HG03575 (cell line): Measurements from ENCODE around the gene PPFIBP2.

ENCODE experiments used
- ATAC-seq: cut with Tn5 transposase; IDR thresholded peaks from one replicate; pipeline ENCODE4 v1.9.1; 2021; ENCODE audit not compliant: unreplicated experiment, insufficient number of reproducible peaks, low FRiP score; ENCODE audit errors: extremely low read depth

Gene PPFIBP2

GRCh38 chr11:7590529-7590928, 76.7 kb downstream of the PPFIBP2 start:
- no peak for ATAC-seq

GRCh38 chr11:7591107-7591894, 77.5 kb downstream of the PPFIBP2 start:
- ATAC-seq, result no peak

- ATAC-seq, result no peak
Measured at GRCh38 chr11:7591987-7592386, 78.2 kb downstream of the PPFIBP2 start.

- ATAC-seq, result no peak
Measured at GRCh38 chr11:7592711-7593110, 78.9 kb downstream of the PPFIBP2 start.

- ATAC-seq, result no peak
Measured at GRCh38 chr11:7593481-7593880, 79.7 kb downstream of the PPFIBP2 start.

GRCh38 chr11:7595016-7595866, 81.4 kb downstream of the PPFIBP2 start:
- no peak for ATAC-seq

GRCh38 chr11:7595951-7596350, 82.2 kb downstream of the PPFIBP2 start:
- ATAC-seq, result no peak

GRCh38 chr11:7596975-7597391, 83.2 kb downstream of the PPFIBP2 start:
- no peak for ATAC-seq

- ATAC-seq, result no peak
Measured at GRCh38 chr11:7597620-7598019, 83.8 kb downstream of the PPFIBP2 start.

- ATAC-seq, result no peak
Measured at GRCh38 chr11:7599209-7599608, 85.4 kb downstream of the PPFIBP2 start.

GRCh38 chr11:7600205-7600775, 86.5 kb downstream of the PPFIBP2 start:
- no peak for ATAC-seq

- ATAC-seq, result no peak
Measured at GRCh38 chr11:7603031-7603781, 89.4 kb downstream of the PPFIBP2 start.

- no peak for ATAC-seq
Measured at GRCh38 chr11:7604331-7604955, 90.6 kb downstream of the PPFIBP2 start.

- no peak for ATAC-seq
Measured at GRCh38 chr11:7605186-7605943, 91.6 kb downstream of the PPFIBP2 start.

- ATAC-seq, result no peak
Measured at GRCh38 chr11:7606496-7606895, 92.7 kb downstream of the PPFIBP2 start.

GRCh38 chr11:7609015-7609414, 95.2 kb downstream of the PPFIBP2 start:
- ATAC-seq, result no peak

- ATAC-seq, result no peak
Measured at GRCh38 chr11:7609521-7609920, 95.7 kb downstream of the PPFIBP2 start.

- ATAC-seq, result no peak
Measured at GRCh38 chr11:7610393-7610792, 96.6 kb downstream of the PPFIBP2 start.
